Aorta (tissue), 5 donors: Measurements from ENCODE around the gene CRB1. TPM values are rescaled to one million over a fixed set of nuclear protein-coding genes. Genes with fewer than 3 reads are reported as not detected.

Source experiments
- ATAC-seq: fragments of 200-7000 bp; cut with Tn5 transposase; one replicate; pipeline ENCODE4 v1.9.1; 2022; ENCODE audit warnings: moderate library complexity; ENCODE audit not compliant: low FRiP score
- DNase-seq, 2 donors: peaks; one replicate each; pipeline ENCODE4 v3.0.0-alpha.2; 2020
- H3K27ac ChIP-seq, 2 donors: one replicate each; pipeline ENCODE4 v1.5.1; 2013; ENCODE audit warnings: low read length in 2 of 2, mild to moderate bottlenecking in 2 of 2, moderate library complexity in 2 of 2, control low read depth in 1 of 2, inconsistent platforms in 1 of 2, low read depth in 1 of 2
- H3K27me3 ChIP-seq, 2 donors: one replicate each; pipeline ENCODE4 v1.6.1; 2013; ENCODE audit warnings: control low read depth in 1 of 2, low read length in 1 of 2, mild to moderate bottlenecking in 1 of 2, moderate library complexity in 1 of 2; ENCODE audit not compliant: insufficient read depth in 2 of 2, control insufficient read depth in 1 of 2
- H3K36me3 ChIP-seq, 2 donors: one replicate each; pipeline ENCODE4 v1.6.1; 2013; ENCODE audit warnings: control low read depth in 1 of 2, low read length in 1 of 2, mild to moderate bottlenecking in 1 of 2; ENCODE audit not compliant: insufficient read depth in 2 of 2, control insufficient read depth in 1 of 2
- H3K4me1 ChIP-seq, 2 donors: one replicate each; pipeline ENCODE4 v1.6.1; 2013; ENCODE audit warnings: low read length in 2 of 2, control low read depth in 1 of 2, mild to moderate bottlenecking in 1 of 2, moderate library complexity in 1 of 2; ENCODE audit not compliant: insufficient read depth in 2 of 2, control insufficient read depth in 1 of 2
- H3K4me3 ChIP-seq, 2 donors: one replicate each; pipeline ENCODE4 v1.5.1; 2013; ENCODE audit warnings: low read length in 2 of 2, control low read depth in 1 of 2, mild to moderate bottlenecking in 1 of 2
- H3K9me3 ChIP-seq: one replicate; pipeline ENCODE4 v1.6.1; 2013; ENCODE audit warnings: mild to moderate bottlenecking, low read length; ENCODE audit not compliant: control insufficient read depth
- WGBS, 2 donors: extraction: QIAGEN DNeasy Blood & Tissue Kit; methylation state at CpG; one replicate each; pipeline ENCODE4 v1.1.7; 2013; 5-methylcytosine and 5-hydroxymethylcytosine counted together
- intact Hi-C, 2 donors: fragments of 100-400 bp; cut with DNase I; formaldehyde crosslinking; loops; one replicate each; pipeline versions ENCODE4 v1.14.2 to v1.15.0; 2022
- polyA plus RNA-seq, 2 donors: library from polyadenylated mRNA; stranded (reverse); fragments of 200-250 nt; gene quantifications; one replicate each; pipeline ENCODE4 v1.2.3, GENCODE V29; 2013
- total RNA-seq, 2 donors: library from RNA; stranded (reverse); fragmentation: NEBNext Ultra II Directional; extraction: Animal tissue kit (Norgen Biotek cat#: 25700); gene quantifications; one replicate each; pipeline ENCODE4 v1.2.1, GENCODE V29; 2021
- donor health status: healthy with polysubstance abuse.
- donor health status: Bipolar disorder and iron deficiency.
- donor health status: DM: no; HTN: no; CAD: no.
- donor health status: DM: no; HTN: no; CAD: no.
- donor health status: DM: yes; HTN: yes; CAD: no.

Gene CRB1
- total and polyA plus RNA-seq, 4 donors = under 0.01 to 0.16 (median 0.15) TPM; not detected in 1

DNA sequence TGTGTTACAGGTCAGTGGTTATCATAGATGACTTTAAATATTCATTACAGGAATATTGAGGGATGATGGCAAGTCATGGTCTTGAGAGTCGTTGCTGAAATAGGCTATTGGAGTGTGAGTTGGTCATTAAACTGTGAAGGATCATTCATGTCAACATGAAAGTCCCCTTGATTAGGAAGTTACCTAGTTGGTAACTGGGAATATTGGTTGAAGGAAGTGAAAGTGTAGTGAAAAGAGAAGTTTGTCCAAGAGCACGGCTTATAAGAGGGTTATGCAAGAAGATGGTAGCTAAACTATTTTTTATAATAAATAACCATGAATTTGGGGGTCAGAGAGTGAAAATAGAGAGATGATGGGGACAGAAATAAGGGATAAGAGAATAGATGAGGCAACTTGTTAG lies 16.9 kb downstream of the CRB1 start:
- Histone ChIP-seq H3K36me3 (no peaks in the 10 kb centered on the region), H3K27me3 (no peaks in the 10 kb centered on the region), H3K27ac (no peak overlapping the region), H3K9me3 (no peaks in the 10 kb centered on the region), H3K4me1 (no peaks in the 10 kb centered on the region), H3K4me3 (no peak overlapping the region)
- intact Hi-C loops = no loop called here
- DNase-seq = no peak
- WGBS, 2 donors = 87 to 91% methylated on average over 2 of the region's 2 CpGs
- ATAC-seq = no peak

DNA sequence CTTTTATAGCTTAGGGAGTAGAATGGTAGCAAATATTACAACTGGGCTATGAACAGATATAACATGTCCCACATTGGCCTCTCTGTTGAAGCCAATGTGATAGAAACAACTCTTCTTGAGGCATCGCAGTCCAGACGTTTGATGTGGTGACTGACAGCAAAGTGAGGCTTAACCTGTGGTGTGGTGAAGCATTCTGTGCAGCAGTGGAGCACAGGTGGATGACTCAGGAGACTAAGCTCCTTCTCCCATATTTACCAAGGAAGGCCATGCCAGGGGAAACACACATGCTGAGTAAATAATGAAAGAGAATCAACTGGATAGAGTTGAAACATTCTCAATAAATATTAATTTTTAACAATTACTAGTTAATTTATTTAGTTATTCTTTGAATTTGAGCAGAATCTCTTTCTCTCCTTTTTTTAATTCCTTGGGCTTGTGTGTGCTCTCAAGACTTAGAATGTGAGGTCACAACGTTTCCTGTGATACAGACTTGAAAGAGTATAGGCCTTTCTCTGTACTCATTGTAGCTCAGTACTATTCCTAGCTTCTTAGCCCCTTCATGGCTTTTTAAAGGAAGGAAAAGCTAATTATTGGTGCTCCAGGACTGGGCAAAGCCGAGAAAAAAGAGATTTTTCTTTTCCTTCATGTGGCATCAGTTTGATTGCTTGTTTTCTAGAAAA lies 17.6 kb downstream of the CRB1 start:
- H3K9me3 ChIP-seq = no peaks in the 10 kb centered on the region
- ATAC-seq (no peak), DNase-seq (no peak)
- H3K36me3 ChIP-seq = no peaks in the 10 kb centered on the region
- H3K4me3 ChIP-seq = no peak overlapping the region
- WGBS, 2 donors = 80% methylated on average over 4 of the region's 4 CpGs
- intact Hi-C loops = no loop called here
- H3K27ac ChIP-seq = no peak overlapping the region
- no peaks in the 10 kb centered on the region for H3K27me3 ChIP-seq
- H3K4me1 ChIP-seq = no peaks in the 10 kb centered on the region

DNA sequence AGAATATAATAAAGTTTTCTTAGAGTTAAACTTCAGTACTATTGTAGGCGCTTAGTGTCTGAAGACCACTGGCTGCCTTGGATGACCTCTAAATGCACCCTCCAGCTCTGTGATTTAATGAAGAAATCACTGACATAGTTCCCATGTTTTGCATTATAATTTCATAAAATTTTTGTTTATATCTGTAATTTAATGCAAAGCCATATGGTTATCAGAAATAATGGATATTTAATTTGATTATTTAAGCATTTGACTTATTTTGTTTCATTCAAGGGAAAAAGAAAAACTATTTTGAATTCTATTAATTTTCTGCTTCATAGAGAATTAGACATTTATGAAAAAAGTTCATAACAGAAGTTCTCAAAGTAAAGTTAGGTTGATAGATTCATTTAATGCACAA lies 18.6 kb downstream of the CRB1 start:
- H3K4me1 ChIP-seq = no peaks in the 10 kb centered on the region
- H3K9me3 ChIP-seq = no peaks in the 10 kb centered on the region
- H3K36me3 ChIP-seq = no peaks in the 10 kb centered on the region
- no peak overlapping the region for H3K4me3 ChIP-seq
- DNase-seq (no peak), ATAC-seq (no peak)
- H3K27ac ChIP-seq = no peak overlapping the region
- H3K27me3 ChIP-seq = no peaks in the 10 kb centered on the region
- intact Hi-C loops = no loop called here
- 97 to 100% methylated on average over 1 of the region's 1 CpG for WGBS, 2 donors

DNA sequence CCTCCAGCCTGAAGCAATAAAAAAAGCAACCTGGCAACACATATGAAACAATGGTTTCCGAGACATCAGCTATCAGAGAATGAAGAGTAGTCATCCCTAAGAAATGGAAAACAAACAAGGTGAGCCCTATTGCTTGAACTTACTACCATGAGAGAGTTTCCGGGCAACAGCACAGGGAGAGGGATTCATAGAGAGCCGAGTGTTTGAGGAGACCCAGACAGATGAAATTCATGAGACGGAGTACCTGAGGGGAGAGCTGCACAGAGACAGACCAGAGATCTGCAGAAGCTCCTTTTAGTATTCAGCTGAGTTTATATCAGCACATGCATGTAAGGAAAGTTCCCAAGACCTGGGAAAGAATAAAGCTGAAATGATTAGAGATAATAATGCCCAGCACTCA lies 19.8 kb downstream of the CRB1 start:
- H3K27me3 ChIP-seq = no peaks in the 10 kb centered on the region
- DNase-seq (no peak), ATAC-seq (no peak)
- no peaks in the 10 kb centered on the region for H3K9me3 ChIP-seq
- intact Hi-C loops = no loop called here
- no peak overlapping the region for H3K4me3 ChIP-seq
- H3K4me1 ChIP-seq = no peaks in the 10 kb centered on the region
- H3K27ac ChIP-seq = no peak overlapping the region
- WGBS, 2 donors = 79 to 83% methylated on average over 4 of the region's 4 CpGs
- H3K36me3 ChIP-seq = no peaks in the 10 kb centered on the region

DNA sequence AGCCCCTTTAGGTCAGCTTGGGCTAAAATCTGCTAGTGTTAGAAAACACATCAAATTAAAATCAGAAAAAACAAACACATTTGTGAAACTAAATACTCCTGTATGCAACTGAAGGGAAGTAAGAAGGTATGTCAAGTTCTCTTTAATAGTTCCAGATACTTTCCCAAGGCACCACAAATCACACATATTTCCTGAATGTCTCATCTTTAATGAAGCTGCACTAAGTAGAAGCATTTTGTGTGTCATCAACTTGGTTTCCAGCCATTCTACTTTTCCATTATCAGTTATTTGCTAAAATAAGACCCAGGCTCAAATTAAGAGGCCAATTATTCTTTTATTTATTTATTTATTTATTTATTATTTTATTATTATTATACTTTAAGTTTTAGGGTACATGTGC lies 34.7 kb downstream of the CRB1 start:
- DNase-seq = no peak
- no peaks in the 10 kb centered on the region for H3K36me3 ChIP-seq

DNA sequence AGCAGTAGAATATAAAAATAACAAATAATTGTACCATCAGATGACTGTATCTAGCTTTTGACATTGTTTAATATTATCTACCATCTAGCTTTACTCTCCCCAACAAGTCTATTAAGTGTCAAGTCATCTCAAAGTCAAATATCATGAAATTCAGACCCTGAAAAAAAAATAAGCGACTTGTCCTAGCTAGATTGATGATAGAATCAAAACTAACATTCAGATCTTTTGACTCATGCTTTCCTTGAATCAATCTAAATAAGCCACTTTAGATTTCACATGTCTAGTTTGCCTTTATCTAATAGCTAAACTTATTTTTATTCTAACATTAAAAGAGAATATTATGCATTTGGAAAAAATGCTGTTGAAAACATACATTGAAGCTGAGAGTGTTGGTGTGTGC lies 35.4 kb downstream of the CRB1 start:
- H3K4me3 ChIP-seq = no peak overlapping the region
- intact Hi-C loops = no loop called here
- no peaks in the 10 kb centered on the region for H3K4me1 ChIP-seq
- H3K27me3 ChIP-seq = no peaks in the 10 kb centered on the region
- H3K36me3 ChIP-seq = no peaks in the 10 kb centered on the region
- no peaks in the 10 kb centered on the region for H3K9me3 ChIP-seq
- DNase-seq (no peak), ATAC-seq (no peak)
- no peak overlapping the region for H3K27ac ChIP-seq
- WGBS, 2 donors = 75 to 79% methylated on average over 1 of the region's 1 CpG

More for the DNA sequence above, 34.7 kb downstream of the CRB1 start:
- no peak overlapping the region for H3K4me3 ChIP-seq
- H3K9me3 ChIP-seq = no peaks in the 10 kb centered on the region
- intact Hi-C loops = no loop called here
- no peak for ATAC-seq
- no peaks in the 10 kb centered on the region for H3K27me3 ChIP-seq
- no peak overlapping the region for H3K27ac ChIP-seq
- H3K4me1 ChIP-seq = no peaks in the 10 kb centered on the region

DNA sequence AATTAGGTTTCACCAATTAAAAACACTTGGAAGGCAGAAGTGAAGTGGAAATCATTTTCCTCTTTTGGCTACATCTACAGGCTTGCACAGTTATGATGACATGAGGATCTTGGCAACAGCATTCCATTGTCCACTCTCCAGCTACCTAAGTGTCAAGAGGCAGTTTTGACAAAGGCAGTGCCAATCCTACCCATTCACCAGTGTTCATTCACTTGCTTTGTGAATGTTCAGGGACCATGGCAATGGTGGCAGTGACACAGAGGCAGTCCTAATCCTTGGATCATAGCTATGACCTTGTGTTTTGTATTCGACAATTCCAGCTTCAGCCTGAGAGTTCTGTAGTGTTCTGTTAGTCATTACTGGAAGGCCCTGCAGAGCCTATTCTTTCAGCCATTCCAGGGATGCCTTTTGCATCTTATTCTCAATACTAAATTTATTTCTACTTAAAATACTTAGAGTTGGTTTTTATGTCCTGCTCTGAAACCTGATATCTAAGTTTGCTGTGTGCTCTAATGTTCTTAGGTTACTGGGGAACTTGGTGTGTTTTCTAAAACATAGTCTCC lies 36.7 kb downstream of the CRB1 start:
- H3K27ac ChIP-seq = no peak overlapping the region
- no peaks in the 10 kb centered on the region for H3K4me1 ChIP-seq
- no peak overlapping the region for H3K4me3 ChIP-seq
- ATAC-seq (no peak), DNase-seq (no peak)
- H3K36me3 ChIP-seq = no peaks in the 10 kb centered on the region
- H3K27me3 ChIP-seq = no peaks in the 10 kb centered on the region
- 76 to 83% methylated on average over 1 of the region's 1 CpG for WGBS, 2 donors
- no peaks in the 10 kb centered on the region for H3K9me3 ChIP-seq
- intact Hi-C loops = no loop called here

DNA sequence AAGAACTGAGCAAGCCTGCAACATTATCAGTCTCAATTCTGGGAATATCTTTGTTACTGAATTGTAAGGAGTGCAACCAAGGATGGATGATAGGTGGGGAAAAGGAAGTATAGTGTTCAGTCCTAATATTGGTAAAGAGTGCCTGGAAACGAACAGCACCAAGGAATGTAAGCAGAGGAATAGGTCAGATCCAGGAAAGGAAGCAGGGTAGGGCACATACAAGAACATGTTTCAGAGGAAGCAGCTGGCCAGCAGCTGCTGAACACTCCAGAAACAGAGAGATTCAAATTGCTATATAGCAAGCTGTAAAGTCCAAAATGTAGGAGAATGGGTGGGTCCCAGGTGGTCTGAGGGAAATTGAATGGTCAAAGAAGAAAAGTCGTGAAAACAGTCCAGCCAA lies 37.9 kb downstream of the CRB1 start:
- Histone ChIP-seq H3K4me3 (no peak overlapping the region), H3K27ac (no peak overlapping the region), H3K4me1 (no peaks in the 10 kb centered on the region), H3K36me3 (no peaks in the 10 kb centered on the region), H3K9me3 (no peaks in the 10 kb centered on the region), H3K27me3 (no peaks in the 10 kb centered on the region)
- intact Hi-C loops = no loop called here
- 41 to 42% methylated on average over 2 of the region's 2 CpGs for WGBS, 2 donors
- ATAC-seq (no peak), DNase-seq (no peak)

DNA sequence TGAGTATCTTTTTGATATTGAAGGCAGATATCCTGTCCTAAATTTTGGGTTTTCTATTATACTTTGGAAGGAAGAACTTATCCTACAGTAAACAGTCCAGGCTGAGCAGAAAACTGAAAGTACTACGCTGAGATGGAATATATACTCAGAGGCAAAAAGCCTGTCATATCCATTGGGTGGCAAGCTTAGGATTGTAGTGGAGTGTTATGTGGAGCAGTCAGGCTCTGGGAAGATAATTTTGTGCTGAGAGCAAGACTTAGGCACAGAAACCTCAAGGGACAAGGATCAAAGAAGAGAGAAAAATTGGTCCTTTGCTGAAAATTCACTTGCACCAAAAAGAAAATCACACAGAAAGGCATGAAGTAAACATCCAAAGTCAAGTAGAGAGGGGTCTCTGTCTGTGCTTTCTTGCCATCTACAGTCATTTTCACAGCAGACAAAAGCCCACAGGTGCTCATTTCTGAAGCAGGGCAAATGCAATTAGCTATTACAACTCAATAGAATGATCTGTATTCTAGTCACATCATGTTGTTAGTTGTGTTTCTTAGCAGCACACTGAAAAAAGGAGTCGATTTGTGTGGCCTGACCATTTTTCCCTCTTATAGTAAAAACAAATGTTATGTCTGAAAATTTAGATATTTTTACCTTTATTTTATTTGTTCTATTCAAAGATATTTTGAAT lies 38.5 kb downstream of the CRB1 start:
- DNase-seq (no peak), ATAC-seq (no peak)
- H3K9me3 ChIP-seq = no peaks in the 10 kb centered on the region
- no peaks in the 10 kb centered on the region for H3K4me1 ChIP-seq
- 74 to 76% methylated on average over 2 of the region's 2 CpGs for WGBS, 2 donors
- intact Hi-C loops = no loop called here
- no peaks in the 10 kb centered on the region for H3K36me3 ChIP-seq
- no peak overlapping the region for H3K4me3 ChIP-seq
- H3K27ac ChIP-seq = no peak overlapping the region
- H3K27me3 ChIP-seq = no peaks in the 10 kb centered on the region
